Lower leg skin (tissue), 4 donors: ENCODE measurements around the gene BCAS1. TPM values are rescaled to one million over a fixed set of nuclear protein-coding genes. Genes with fewer than 3 reads are reported as not detected.

Experiments
- DNase-seq, 2 donors: peaks; one replicate each; pipeline ENCODE4 v3.0.0-alpha.2; 2019; ENCODE audit warnings: low spot score in 2 of 2
- H3K4me3 ChIP-seq: fragments of 200-600 bp; sonication (generic); 2 replicates; pipeline ENCODE4 v1.5.1; 2017; ENCODE audit warnings: mild to moderate bottlenecking, low read depth; ENCODE audit not compliant: poor library complexity, severe bottlenecking
- CTCF ChIP-seq, 3 donors: fragments of 450-650 bp; IDR thresholded peaks; one replicate each; pipeline ENCODE4 v1.5.1; 2016; ENCODE audit warnings: antibody characterized with exemption in 3 of 3, mild to moderate bottlenecking in 3 of 3, moderate library complexity in 2 of 3
- POLR2A ChIP-seq, 2 donors: fragments of 450-650 bp; IDR thresholded peaks; one replicate each; pipeline ENCODE4 v1.6.1; 2016 to 2017; ENCODE audit warnings: antibody characterized with exemption in 2 of 2, mild to moderate bottlenecking in 1 of 2, moderate library complexity in 1 of 2
- WGBS, 2 donors: methylation state at CpG; one replicate each; pipeline ENCODE4 v1.1.5; 2018; 5-methylcytosine and 5-hydroxymethylcytosine counted together
- intact Hi-C: fragments of 100-400 bp; cut with DNase I; formaldehyde crosslinking; loops from one replicate; pipeline ENCODE4 v1.15.0; 2023; ENCODE audit warnings: low total_unique reads
- total RNA-seq, 4 donors: library from RNA; depleted of rRNA; stranded (reverse); fragments of >200 nt; gene quantifications; one replicate each; pipeline ENCODE4 v1.1.0, GENCODE V29; 2016

Gene BCAS1
- total RNA-seq, 4 donors from 2014 or later, result 1.7 to 3.7 (median 2.1) TPM

- intact Hi-C loops, result loop anchor here (5.0 kb wide), 1 partner anchor 366 kb away; no protein-coding TSS in a partner anchor
- H3K4me3 ChIP-seq, result no peak overlapping the region
- 14% methylated on average over 11 of the region's 11 CpGs for WGBS, 2 donors
- TF ChIP-seq CTCF (IDR thresholded peaks at IDR 0.05) (no peak), POLR2A (IDR thresholded peaks at IDR 0.05) (no peak)
- no peak for DNase-seq
Measured at GRCh38 chr20:53943522-53944291, 126.7 kb downstream of the BCAS1 start.

GRCh38 chr20:53942973-53943372, 127.4 kb downstream of the BCAS1 start:
- DNase-seq, result no peak

GRCh38 chr20:53942472-53942816, 128.0 kb downstream of the BCAS1 start:
- intact Hi-C loops, result loop anchor here (5.0 kb wide), 1 partner anchor 365 kb away; no protein-coding TSS in a partner anchor

More at GRCh38 chr20:53942973-53943372, 127.4 kb downstream of the BCAS1 start:
- intact Hi-C loops, result loop anchor here (5.0 kb wide), 1 partner anchor 366 kb away; no protein-coding TSS in a partner anchor
- no peak for TF ChIP-seq CTCF (IDR thresholded peaks at IDR 0.05)
- no peak for TF ChIP-seq POLR2A (IDR thresholded peaks at IDR 0.05)
- H3K4me3 ChIP-seq, result no peak overlapping the region
- WGBS, 2 donors, result 92 to 95% methylated on average over 3 of the region's 3 CpGs

GRCh38 chr20:53941680-53942471, 128.5 kb downstream of the BCAS1 start:
- intact Hi-C loops, result loop anchor here (5.0 kb wide), 1 partner anchor 365 kb away; no protein-coding TSS in a partner anchor
- 72 to 73% methylated on average over 7 of the region's 7 CpGs for WGBS, 2 donors
- no peak overlapping the region for H3K4me3 ChIP-seq
- TF ChIP-seq CTCF (IDR thresholded peaks at IDR 0.05), result no peak
- TF ChIP-seq POLR2A (IDR thresholded peaks at IDR 0.05), result no peak
- DNase-seq, result no peak

More at GRCh38 chr20:53942472-53942816, 128.0 kb downstream of the BCAS1 start:
- WGBS, 2 donors, result 86 to 89% methylated on average over 6 of the region's 6 CpGs
- TF ChIP-seq CTCF (IDR thresholded peaks at IDR 0.05) (no peak), POLR2A (IDR thresholded peaks at IDR 0.05) (no peak)
- no peak for DNase-seq
- no peak overlapping the region for H3K4me3 ChIP-seq

GRCh38 chr20:53940907-53941545, 129.4 kb downstream of the BCAS1 start:
- H3K4me3 ChIP-seq, result no peak overlapping the region
- no peak for DNase-seq
- TF ChIP-seq CTCF (IDR thresholded peaks at IDR 0.05) (no peak), POLR2A (IDR thresholded peaks at IDR 0.05) (no peak)
- intact Hi-C loops, result loop anchor here (5.0 kb wide), 1 partner anchor 364 kb away; no protein-coding TSS in a partner anchor
- WGBS, 2 donors, result 44 to 61% methylated on average over 6 of the region's 6 CpGs
